ENCODE results near the gene IGFBP3. TPM values are rescaled to one million over a fixed set of nuclear protein-coding genes. Genes with fewer than 3 reads are reported as not detected.

IGFBP3 gene
- total and polyA plus RNA-seq, 9 of the 15 experiments (the other 6 are each of a cell fraction or from before 2014, with no cell fraction given) = 0.08 to 0.22 (median 0.10) TPM; not detected in 5

DNA sequence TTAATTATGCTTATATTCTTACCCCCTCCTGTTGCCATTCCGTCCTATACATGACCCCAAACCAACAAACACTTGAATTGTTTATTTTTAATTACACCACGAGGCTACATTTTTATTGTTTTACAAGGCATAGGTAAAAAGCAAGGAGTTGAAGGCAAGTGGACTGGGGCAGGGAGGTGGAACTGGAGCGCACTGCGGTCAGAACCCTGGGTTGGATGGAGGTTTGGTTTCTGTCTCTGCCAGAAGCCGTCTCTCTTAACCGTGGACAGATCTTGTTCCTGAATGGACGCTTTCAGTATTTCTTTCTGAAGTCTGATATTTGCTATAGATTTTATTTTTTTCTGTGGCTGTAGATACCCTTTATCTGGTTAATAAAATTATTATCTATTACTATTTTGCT is 19.9 kb upstream of the IGFBP3 start:
- no peak for ATAC-seq
- Histone ChIP-seq H3K27ac (ENCODE audit: extremely low read depth, low read depth, low read length) (no peak overlapping the region), H3K4me3 (no peak overlapping the region), H4K20me1 (replicated peaks; ENCODE audit: control insufficient read depth, insufficient read depth, low read length) (no peaks in the 10 kb centered on the region), H3K9me1 (ENCODE audit: control insufficient read depth, insufficient read depth, low read length) (no peaks in the 10 kb centered on the region), H3K4me2 (ENCODE audit: insufficient read depth, low read length) (no peak overlapping the region), H3K9ac (ENCODE audit: insufficient read depth in 1 of 2, low read depth in 2 of 2, low read length in 2 of 2) (no peak overlapping the region), H3K36me3 (ENCODE audit: control insufficient read depth, insufficient read depth, low read length) (no peaks in the 10 kb centered on the region), H3K4me1 (replicated peaks in 1 of 2; ENCODE audit: control insufficient read depth in 2 of 2, insufficient read depth in 2 of 2, low read length in 2 of 2) (no peaks in the 10 kb centered on the region), H3K27me3 (ENCODE audit: control insufficient read depth in 2 of 2, insufficient read depth in 2 of 2, low read length in 2 of 2) (no peaks in the 10 kb centered on the region), H3K9me3 (replicated peaks; ENCODE audit: control insufficient read depth, insufficient read depth, low read depth, low read length) (no peaks in the 10 kb centered on the region), H3K79me2 (ENCODE audit: control insufficient read depth, insufficient read depth, low read length) (no peaks in the 10 kb centered on the region), H2AFZ (ENCODE audit: low read depth, low read length) (no peak overlapping the region)
- no peak for FAIRE-seq
- no peak for DNase-seq (ENCODE audit: extremely low read depth in 1 of 4, low spot score in 3 of 4)
- in situ Hi-C loops (cut with MboI) (no loop called here), intact Hi-C loops (cut with micrococcal nuclease) (no loop called here)
- WGBS (ENCODE audit: insufficient coverage, low coverage, missing lambda C conversion rate) = 12% methylated on average over 7 of the region's 7 CpGs
- no TSS peak for BruUV-seq (replicated peaks)
- POLR2A ChIA-PET = no interaction called here
- CTCF ChIA-PET (ENCODE audit: low intra/inter-chr PET ratio) = no interaction called here
- TF ChIP-seq, protein P1, sequence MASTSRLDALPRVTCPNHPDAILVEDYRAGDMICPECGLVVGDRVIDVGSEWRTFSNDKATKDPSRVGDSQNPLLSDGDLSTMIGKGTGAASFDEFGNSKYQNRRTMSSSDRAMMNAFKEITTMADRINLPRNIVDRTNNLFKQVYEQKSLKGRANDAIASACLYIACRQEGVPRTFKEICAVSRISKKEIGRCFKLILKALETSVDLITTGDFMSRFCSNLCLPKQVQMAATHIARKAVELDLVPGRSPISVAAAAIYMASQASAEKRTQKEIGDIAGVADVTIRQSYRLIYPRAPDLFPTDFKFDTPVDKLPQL (IDR thresholded peaks at IDR 0.05; ENCODE audit: extremely low read depth, insufficient read length) = no peak
- TF ChIP-seq SMARCA5 (IDR thresholded peaks at IDR 0.05) = no peak
- no peak for TF ChIP-seq LARP7 (IDR thresholded peaks at IDR 0.05)
- TF ChIP-seq, protein P2, sequence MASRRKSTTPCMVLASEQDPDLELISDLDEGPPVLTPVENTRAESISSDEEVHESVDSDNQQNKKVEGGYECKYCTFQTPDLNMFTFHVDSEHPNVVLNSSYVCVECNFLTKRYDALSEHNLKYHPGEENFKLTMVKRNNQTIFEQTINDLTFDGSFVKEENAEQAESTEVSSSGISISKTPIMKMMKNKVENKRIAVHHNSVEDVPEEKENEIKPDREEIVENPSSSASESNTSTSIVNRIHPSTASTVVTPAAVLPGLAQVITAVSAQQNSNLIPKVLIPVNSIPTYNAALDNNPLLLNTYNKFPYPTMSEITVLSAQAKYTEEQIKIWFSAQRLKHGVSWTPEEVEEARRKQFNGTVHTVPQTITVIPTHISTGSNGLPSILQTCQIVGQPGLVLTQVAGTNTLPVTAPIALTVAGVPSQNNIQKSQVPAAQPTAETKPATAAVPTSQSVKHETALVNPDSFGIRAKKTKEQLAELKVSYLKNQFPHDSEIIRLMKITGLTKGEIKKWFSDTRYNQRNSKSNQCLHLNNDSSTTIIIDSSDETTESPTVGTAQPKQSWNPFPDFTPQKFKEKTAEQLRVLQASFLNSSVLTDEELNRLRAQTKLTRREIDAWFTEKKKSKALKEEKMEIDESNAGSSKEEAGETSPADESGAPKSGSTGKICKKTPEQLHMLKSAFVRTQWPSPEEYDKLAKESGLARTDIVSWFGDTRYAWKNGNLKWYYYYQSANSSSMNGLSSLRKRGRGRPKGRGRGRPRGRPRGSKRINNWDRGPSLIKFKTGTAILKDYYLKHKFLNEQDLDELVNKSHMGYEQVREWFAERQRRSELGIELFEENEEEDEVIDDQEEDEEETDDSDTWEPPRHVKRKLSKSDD (conservative IDR thresholded peaks at IDR 0.05; ENCODE audit: low read length) = no peak
- TF ChIP-seq, protein P3, sequence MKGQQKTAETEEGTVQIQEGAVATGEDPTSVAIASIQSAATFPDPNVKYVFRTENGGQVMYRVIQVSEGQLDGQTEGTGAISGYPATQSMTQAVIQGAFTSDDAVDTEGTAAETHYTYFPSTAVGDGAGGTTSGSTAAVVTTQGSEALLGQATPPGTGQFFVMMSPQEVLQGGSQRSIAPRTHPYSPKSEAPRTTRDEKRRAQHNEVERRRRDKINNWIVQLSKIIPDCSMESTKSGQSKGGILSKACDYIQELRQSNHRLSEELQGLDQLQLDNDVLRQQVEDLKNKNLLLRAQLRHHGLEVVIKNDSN (CRISPR knock-in tag; IDR thresholded peaks at IDR 0.05) = no peak
- no peak for TF ChIP-seq BRD9 (IDR thresholded peaks at IDR 0.05; ENCODE audit: low read depth, partially characterized antibody)
- TF ChIP-seq, protein P4, sequence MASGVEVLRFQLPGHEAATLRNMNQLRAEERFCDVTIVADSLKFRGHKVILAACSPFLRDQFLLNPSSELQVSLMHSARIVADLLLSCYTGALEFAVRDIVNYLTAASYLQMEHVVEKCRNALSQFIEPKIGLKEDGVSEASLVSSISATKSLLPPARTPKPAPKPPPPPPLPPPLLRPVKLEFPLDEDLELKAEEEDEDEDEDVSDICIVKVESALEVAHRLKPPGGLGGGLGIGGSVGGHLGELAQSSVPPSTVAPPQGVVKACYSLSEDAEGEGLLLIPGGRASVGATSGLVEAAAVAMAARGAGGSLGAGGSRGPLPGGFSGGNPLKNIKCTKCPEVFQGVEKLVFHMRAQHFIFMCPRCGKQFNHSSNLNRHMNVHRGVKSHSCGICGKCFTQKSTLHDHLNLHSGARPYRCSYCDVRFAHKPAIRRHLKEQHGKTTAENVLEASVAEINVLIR (CRISPR knock-in tag; IDR thresholded peaks at IDR 0.05) = no peak
- TF ChIP-seq, protein P5, sequence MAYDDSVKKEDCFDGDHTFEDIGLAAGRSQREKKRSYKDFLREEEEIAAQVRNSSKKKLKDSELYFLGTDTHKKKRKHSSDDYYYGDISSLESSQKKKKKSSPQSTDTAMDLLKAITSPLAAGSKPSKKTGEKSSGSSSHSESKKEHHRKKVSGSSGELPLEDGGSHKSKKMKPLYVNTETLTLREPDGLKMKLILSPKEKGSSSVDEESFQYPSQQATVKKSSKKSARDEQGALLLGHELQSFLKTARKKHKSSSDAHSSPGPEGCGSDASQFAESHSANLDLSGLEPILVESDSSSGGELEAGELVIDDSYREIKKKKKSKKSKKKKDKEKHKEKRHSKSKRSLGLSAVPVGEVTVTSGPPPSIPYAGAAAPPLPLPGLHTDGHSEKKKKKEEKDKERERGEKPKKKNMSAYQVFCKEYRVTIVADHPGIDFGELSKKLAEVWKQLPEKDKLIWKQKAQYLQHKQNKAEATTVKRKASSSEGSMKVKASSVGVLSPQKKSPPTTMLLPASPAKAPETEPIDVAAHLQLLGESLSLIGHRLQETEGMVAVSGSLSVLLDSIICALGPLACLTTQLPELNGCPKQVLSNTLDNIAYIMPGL (CRISPR knock-in tag; IDR thresholded peaks at IDR 0.05) = no peak
- TF ChIP-seq GABPA (tag; conservative IDR thresholded peaks at IDR 0.05; ENCODE audit: low read depth) = no peak
- TF ChIP-seq TCFL5 (CRISPR knock-in tag; conservative IDR thresholded peaks at IDR 0.05) = no peak
- no peak for TF ChIP-seq ARID1B (IDR thresholded peaks at IDR 0.05)
- no peak for TF ChIP-seq MAZ (CRISPR knock-in tag; conservative IDR thresholded peaks at IDR 0.05 in 1 of 2, IDR thresholded peaks at IDR 0.05 in 1 of 2)
- TF ChIP-seq, protein P6, sequence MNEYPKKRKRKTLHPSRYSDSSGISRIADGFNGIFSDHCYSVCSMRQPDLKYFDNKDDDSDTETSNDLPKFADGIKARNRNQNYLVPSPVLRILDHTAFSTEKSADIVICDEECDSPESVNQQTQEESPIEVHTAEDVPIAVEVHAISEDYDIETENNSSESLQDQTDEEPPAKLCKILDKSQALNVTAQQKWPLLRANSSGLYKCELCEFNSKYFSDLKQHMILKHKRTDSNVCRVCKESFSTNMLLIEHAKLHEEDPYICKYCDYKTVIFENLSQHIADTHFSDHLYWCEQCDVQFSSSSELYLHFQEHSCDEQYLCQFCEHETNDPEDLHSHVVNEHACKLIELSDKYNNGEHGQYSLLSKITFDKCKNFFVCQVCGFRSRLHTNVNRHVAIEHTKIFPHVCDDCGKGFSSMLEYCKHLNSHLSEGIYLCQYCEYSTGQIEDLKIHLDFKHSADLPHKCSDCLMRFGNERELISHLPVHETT (CRISPR knock-in tag; conservative IDR thresholded peaks at IDR 0.05 in 1 of 2, IDR thresholded peaks at IDR 0.05 in 1 of 2) = no peak
- no peak for TF ChIP-seq BMI1 (IDR thresholded peaks at IDR 0.05; ENCODE audit: low read length)
- no peak for TF ChIP-seq ZNF316 (IDR thresholded peaks at IDR 0.05)
